ENCODE data around the gene CGN. TPM values are rescaled to one million over a fixed set of nuclear protein-coding genes. Genes with fewer than 3 reads are reported as not detected.

Gene CGN
- total and polyA plus RNA-seq, 2 experiments from 2014 or later, result 11.8 to 37.0 TPM

DNA sequence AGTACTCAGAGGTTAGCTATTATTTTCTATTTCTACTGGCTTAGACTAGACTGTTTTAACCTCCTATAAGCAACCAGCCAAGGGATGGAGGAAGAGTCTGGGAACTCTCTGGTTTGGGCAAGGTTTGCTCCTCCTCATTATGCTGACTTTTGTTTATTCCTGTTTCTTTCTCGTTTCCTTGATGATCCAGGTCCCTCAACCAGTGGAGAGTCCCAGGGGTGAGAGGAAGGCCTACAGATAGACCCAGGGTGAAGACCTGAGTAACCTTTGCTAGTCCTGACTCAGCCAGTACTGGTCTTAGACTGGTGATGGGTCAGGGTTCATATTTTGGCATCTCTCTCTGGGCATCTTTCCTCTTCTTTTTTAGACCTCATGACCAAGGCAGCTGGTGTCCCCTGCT lies 34.4 kb downstream of the CGN start:
- Mint-ChIP-seq H3K4me1 (peaks cover 35% of the 10 kb centered on the region), H3K36me3 (ENCODE audit: low read depth) (no peaks in the 10 kb centered on the region; the same call in 2 of the 3 replicates), H3K27me3 (ENCODE audit: insufficient read depth, low read depth, poor library complexity) (peaks cover 10% of the 10 kb centered on the region), H3K27ac (peak overlapping the region; percentile 16; the same call in 1 of the 2 replicates), H3K9me3 (no peaks in the 10 kb centered on the region; the same call in 2 of the 3 replicates), H3K4me3 (no peak overlapping the region)
- Histone ChIP-seq H2AFZ (no peak overlapping the region), H3K4me1 (ENCODE audit: insufficient read depth) (peaks cover 17% of the 10 kb centered on the region), H3K4me3 (no peak overlapping the region), H3K9me2 (ENCODE audit: insufficient read depth) (no peaks in the 10 kb centered on the region), H4K20me1 (replicated peaks; ENCODE audit: insufficient read depth) (peaks cover 6% of the 10 kb centered on the region; the same call in 1 of the 2 replicates), H3K4me2 (no peak overlapping the region), H3K27ac (ENCODE audit: low read depth) (0 out of 2 replicates have a peak overlapping the region, but pooled peaks have one; percentile 29), H3F3A (replicated peaks; ENCODE audit: low read depth) (no peaks in the 10 kb centered on the region), H3K36me3 (ENCODE audit: insufficient read depth) (no peaks in the 10 kb centered on the region), H3K79me2 (replicated peaks; ENCODE audit: insufficient read depth) (peaks cover 65% of the 10 kb centered on the region), H3K27me3 (ENCODE audit: insufficient read depth) (0 out of 2 replicates have a peak, but pooled peaks cover 6% of the 10 kb centered on the region)
- no peak for ATAC-seq
- no peak for DNase-seq (ENCODE audit: low spot score)
- TF ChIP-seq, protein P1, sequence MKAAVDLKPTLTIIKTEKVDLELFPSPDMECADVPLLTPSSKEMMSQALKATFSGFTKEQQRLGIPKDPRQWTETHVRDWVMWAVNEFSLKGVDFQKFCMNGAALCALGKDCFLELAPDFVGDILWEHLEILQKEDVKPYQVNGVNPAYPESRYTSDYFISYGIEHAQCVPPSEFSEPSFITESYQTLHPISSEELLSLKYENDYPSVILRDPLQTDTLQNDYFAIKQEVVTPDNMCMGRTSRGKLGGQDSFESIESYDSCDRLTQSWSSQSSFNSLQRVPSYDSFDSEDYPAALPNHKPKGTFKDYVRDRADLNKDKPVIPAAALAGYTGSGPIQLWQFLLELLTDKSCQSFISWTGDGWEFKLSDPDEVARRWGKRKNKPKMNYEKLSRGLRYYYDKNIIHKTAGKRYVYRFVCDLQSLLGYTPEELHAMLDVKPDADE (IDR thresholded peaks at IDR 0.05), result no peak
- TF ChIP-seq NANOG (IDR thresholded peaks at IDR 0.05; ENCODE audit: borderline replicate concordance), result no peak
- TF ChIP-seq JUNB (IDR thresholded peaks at IDR 0.05; ENCODE audit: unreplicated experiment), result no peak
- TF ChIP-seq CREB1 (CRISPR knock-in tag; IDR thresholded peaks at IDR 0.05; ENCODE audit: low read depth), result no peak
- TF ChIP-seq ZNF331 (CRISPR knock-in tag; IDR thresholded peaks at IDR 0.05; ENCODE audit: low read depth), result no peak
- no peak for TF ChIP-seq STAT1 (IDR thresholded peaks at IDR 0.05; ENCODE audit: unreplicated experiment)
- no peak for TF ChIP-seq EZH2 (IDR thresholded peaks at IDR 0.05; ENCODE audit: low read depth, unreplicated experiment)
- TF ChIP-seq, protein P2, sequence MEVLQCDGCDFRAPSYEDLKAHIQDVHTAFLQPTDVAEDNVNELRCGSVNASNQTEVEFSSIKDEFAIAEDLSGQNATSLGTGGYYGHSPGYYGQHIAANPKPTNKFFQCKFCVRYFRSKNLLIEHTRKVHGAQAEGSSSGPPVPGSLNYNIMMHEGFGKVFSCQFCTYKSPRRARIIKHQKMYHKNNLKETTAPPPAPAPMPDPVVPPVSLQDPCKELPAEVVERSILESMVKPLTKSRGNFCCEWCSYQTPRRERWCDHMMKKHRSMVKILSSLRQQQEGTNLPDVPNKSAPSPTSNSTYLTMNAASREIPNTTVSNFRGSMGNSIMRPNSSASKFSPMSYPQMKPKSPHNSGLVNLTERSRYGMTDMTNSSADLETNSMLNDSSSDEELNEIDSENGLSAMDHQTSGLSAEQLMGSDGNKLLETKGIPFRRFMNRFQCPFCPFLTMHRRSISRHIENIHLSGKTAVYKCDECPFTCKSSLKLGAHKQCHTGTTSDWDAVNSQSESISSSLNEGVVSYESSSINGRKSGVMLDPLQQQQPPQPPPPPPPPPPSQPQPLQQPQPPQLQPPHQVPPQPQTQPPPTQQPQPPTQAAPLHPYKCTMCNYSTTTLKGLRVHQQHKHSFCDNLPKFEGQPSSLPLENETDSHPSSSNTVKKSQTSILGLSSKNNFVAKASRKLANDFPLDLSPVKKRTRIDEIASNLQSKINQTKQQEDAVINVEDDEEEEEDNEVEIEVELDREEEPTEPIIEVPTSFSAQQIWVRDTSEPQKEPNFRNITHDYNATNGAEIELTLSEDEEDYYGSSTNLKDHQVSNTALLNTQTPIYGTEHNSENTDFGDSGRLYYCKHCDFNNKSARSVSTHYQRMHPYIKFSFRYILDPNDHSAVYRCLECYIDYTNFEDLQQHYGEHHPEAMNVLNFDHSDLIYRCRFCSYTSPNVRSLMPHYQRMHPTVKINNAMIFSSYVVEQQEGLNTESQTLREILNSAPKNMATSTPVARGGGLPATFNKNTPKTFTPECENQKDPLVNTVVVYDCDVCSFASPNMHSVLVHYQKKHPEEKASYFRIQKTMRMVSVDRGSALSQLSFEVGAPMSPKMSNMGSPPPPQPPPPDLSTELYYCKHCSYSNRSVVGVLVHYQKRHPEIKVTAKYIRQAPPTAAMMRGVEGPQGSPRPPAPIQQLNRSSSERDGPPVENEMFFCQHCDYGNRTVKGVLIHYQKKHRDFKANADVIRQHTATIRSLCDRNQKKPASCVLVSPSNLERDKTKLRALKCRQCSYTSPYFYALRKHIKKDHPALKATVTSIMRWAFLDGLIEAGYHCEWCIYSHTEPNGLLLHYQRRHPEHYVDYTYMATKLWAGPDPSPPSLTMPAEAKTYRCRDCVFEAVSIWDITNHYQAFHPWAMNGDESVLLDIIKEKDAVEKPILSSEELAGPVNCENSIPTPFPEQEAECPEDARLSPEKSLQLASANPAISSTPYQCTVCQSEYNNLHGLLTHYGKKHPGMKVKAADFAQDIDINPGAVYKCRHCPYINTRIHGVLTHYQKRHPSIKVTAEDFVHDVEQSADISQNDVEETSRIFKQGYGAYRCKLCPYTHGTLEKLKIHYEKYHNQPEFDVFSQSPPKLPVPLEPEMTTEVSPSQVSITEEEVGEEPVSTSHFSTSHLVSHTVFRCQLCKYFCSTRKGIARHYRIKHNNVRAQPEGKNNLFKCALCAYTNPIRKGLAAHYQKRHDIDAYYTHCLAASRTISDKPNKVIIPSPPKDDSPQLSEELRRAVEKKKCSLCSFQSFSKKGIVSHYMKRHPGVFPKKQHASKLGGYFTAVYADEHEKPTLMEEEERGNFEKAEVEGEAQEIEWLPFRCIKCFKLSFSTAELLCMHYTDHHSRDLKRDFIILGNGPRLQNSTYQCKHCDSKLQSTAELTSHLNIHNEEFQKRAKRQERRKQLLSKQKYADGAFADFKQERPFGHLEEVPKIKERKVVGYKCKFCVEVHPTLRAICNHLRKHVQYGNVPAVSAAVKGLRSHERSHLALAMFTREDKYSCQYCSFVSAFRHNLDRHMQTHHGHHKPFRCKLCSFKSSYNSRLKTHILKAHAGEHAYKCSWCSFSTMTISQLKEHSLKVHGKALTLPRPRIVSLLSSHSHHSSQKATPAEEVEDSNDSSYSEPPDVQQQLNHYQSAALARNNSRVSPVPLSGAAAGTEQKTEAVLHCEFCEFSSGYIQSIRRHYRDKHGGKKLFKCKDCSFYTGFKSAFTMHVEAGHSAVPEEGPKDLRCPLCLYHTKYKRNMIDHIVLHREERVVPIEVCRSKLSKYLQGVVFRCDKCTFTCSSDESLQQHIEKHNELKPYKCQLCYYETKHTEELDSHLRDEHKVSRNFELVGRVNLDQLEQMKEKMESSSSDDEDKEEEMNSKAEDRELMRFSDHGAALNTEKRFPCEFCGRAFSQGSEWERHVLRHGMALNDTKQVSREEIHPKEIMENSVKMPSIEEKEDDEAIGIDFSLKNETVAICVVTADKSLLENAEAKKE (CRISPR knock-in tag; IDR thresholded peaks at IDR 0.05), result no peak
- TF ChIP-seq, protein P3, sequence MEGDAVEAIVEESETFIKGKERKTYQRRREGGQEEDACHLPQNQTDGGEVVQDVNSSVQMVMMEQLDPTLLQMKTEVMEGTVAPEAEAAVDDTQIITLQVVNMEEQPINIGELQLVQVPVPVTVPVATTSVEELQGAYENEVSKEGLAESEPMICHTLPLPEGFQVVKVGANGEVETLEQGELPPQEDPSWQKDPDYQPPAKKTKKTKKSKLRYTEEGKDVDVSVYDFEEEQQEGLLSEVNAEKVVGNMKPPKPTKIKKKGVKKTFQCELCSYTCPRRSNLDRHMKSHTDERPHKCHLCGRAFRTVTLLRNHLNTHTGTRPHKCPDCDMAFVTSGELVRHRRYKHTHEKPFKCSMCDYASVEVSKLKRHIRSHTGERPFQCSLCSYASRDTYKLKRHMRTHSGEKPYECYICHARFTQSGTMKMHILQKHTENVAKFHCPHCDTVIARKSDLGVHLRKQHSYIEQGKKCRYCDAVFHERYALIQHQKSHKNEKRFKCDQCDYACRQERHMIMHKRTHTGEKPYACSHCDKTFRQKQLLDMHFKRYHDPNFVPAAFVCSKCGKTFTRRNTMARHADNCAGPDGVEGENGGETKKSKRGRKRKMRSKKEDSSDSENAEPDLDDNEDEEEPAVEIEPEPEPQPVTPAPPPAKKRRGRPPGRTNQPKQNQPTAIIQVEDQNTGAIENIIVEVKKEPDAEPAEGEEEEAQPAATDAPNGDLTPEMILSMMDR (conservative IDR thresholded peaks at IDR 0.05; ENCODE audit: low read depth in 2 of 2), result no peak
- TF ChIP-seq ZNF114 (CRISPR knock-in tag; IDR thresholded peaks at IDR 0.05), result no peak
- TF ChIP-seq EZH2phosphoT487 (IDR thresholded peaks at IDR 0.05; ENCODE audit: unreplicated experiment), result no peak
- TF ChIP-seq, protein P4, sequence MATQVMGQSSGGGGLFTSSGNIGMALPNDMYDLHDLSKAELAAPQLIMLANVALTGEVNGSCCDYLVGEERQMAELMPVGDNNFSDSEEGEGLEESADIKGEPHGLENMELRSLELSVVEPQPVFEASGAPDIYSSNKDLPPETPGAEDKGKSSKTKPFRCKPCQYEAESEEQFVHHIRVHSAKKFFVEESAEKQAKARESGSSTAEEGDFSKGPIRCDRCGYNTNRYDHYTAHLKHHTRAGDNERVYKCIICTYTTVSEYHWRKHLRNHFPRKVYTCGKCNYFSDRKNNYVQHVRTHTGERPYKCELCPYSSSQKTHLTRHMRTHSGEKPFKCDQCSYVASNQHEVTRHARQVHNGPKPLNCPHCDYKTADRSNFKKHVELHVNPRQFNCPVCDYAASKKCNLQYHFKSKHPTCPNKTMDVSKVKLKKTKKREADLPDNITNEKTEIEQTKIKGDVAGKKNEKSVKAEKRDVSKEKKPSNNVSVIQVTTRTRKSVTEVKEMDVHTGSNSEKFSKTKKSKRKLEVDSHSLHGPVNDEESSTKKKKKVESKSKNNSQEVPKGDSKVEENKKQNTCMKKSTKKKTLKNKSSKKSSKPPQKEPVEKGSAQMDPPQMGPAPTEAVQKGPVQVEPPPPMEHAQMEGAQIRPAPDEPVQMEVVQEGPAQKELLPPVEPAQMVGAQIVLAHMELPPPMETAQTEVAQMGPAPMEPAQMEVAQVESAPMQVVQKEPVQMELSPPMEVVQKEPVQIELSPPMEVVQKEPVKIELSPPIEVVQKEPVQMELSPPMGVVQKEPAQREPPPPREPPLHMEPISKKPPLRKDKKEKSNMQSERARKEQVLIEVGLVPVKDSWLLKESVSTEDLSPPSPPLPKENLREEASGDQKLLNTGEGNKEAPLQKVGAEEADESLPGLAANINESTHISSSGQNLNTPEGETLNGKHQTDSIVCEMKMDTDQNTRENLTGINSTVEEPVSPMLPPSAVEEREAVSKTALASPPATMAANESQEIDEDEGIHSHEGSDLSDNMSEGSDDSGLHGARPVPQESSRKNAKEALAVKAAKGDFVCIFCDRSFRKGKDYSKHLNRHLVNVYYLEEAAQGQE (IDR thresholded peaks at IDR 0.05; ENCODE audit: unreplicated experiment), result no peak
- TF ChIP-seq POLR2AphosphoS5 (IDR thresholded peaks at IDR 0.05; ENCODE audit: low read depth), result no peak

Data from GM23338 (cell line).